Measurements from ENCODE around the gene NTNG1. TPM values are rescaled to one million over a fixed set of nuclear protein-coding genes. Genes with fewer than 3 reads are reported as not detected.

Gene NTNG1
- total RNA-seq, 2 experiments from 2014 or later, result not detected

GRCh38 chr1:107532318-107532717 is 391.5 kb downstream of the NTNG1 start:
- no peak for ATAC-seq (ENCODE audit: poor library complexity)
- no peak overlapping the region for H3K4me3 Mint-ChIP-seq
- TF ChIP-seq CTCF (IDR thresholded peaks at IDR 0.05), result no peak
- Histone ChIP-seq H3K27ac (ENCODE audit: low read depth in 1 of 2, low read length in 2 of 2) (no peak overlapping the region), H3K4me3 (ENCODE audit: low read length) (no peak overlapping the region), H3K27me3 (ENCODE audit: control insufficient read depth in 1 of 2, insufficient read depth in 2 of 2, low read length in 2 of 2) (peaks cover 0 to 3% of the 10 kb centered on the region in 2 experiments), H3K4me1 (ENCODE audit: insufficient read depth, low read length) (no peaks in the 10 kb centered on the region), H3K9me3 (ENCODE audit: control insufficient read depth in 1 of 2, insufficient read depth in 1 of 2, low read length in 2 of 2) (no peaks in the 10 kb centered on the region), H3K36me3 (ENCODE audit: insufficient read depth, low read length) (no peaks in the 10 kb centered on the region)
- H3K36me3 Mint-ChIP-seq (ENCODE audit: low read depth), result no peaks in the 10 kb centered on the region
- peaks cover 11% of the 10 kb centered on the region for H3K27me3 Mint-ChIP-seq
- H3K9me3 Mint-ChIP-seq, result no peaks in the 10 kb centered on the region
- ChIA-PET CTCF (no interaction called here), POLR2A (no interaction called here)
- no peak overlapping the region for H3K27ac Mint-ChIP-seq
- H3K4me1 Mint-ChIP-seq (ENCODE audit: low read depth), result no peaks in the 10 kb centered on the region
- DNase-seq, result no peak
- intact Hi-C loops (cut with DNase I, micrococcal nuclease), result no loop called here

Other genes with a start within 250 kb of the NTNG1 start
- gene PRMT6, start 84.4 kb upstream of the NTNG1 start, total RNA-seq, result 1 to 10 TPM; 6.1 to 7.9 TPM

Data from CD4-positive, alpha-beta T cell (primary cell).